PC-9 (cell line): ENCODE data around the gene HSPA4.
"Not testable (repeated sequence)": the region's sequence is repeated elsewhere in the genome, so short reads cannot be mapped to it uniquely, and the experiment has no call there.

Experiments
- CTCF ChIP-seq: fragments of 200-600 bp; sonication (generic); conservative IDR thresholded peaks from 2 replicates; pipeline ENCODE4 v1.6.1; 2017; ENCODE audit warnings: mixed run types, antibody characterized with exemption, mild to moderate bottlenecking, moderate library complexity
- EZH2 ChIP-seq: fragments of 200-600 bp; sonication (generic); IDR thresholded peaks from 2 replicates; pipeline ENCODE4 v1.8.0; 2017; ENCODE audit warnings: antibody characterized with exemption, low read depth

GRCh38 chr5:133046560-133046959, 5.3 kb upstream of the HSPA4 start:
- not testable (repeated sequence) for TF ChIP-seq CTCF, EZH2
